GM12878 (cell line): Measurements from ENCODE around the gene PCSK6. TPM values are rescaled to one million over a fixed set of nuclear protein-coding genes. Genes with fewer than 3 reads are reported as not detected.

Experiments used
- ATAC-seq: fragments of 200-7000 bp; cut with Tn5 transposase; 3 replicates; pipeline ENCODE4 v1.9.1; 2020; ENCODE audit warnings: mild to moderate bottlenecking, moderate library complexity
- BruUV-seq: library from RNA; stranded (reverse); fragments of 400-500 nt; replicated peaks from 2 replicates; lab custom pipeline; 2021; lab: Mats Ljungman, UMichigan
- CTCF ChIA-PET: fragments of 300-600 bp; sonication (Branson Sonifier 250); formaldehyde crosslinking; extraction: SDS; loops from one replicate; lab custom pipeline; 2021; ENCODE audit warnings: inconsistent platforms; lab: Yijun Ruan, JAX
- POLR2A ChIA-PET: fragments of 350-600 bp; formaldehyde crosslinking; extraction: SDS; loops from one replicate; lab custom pipeline; 2021; ENCODE audit warnings: inconsistent platforms; lab: Charles Lee
- RAD21 ChIA-PET: fragments of 300-600 bp; sonication (Branson Sonifier 250); formaldehyde crosslinking; loops from one replicate; lab custom pipeline; 2023; ENCODE audit warnings: antibody characterized with exemption; ENCODE audit not compliant: unreplicated experiment; lab: Charles Lee
- SMC1A ChIA-PET: fragments of 300-600 bp; sonication (Branson Sonifier 250); formaldehyde crosslinking; loops from one replicate; lab custom pipeline; 2023; ENCODE audit not compliant: unreplicated experiment, uncharacterized antibody; lab: Charles Lee
- DNase-seq: peaks from one replicate; pipeline ENCODE4 v3.0.0-alpha.2; 2011; ENCODE audit warnings: low read depth, low spot score
- FAIRE-seq: peaks from 3 replicates; lab custom pipeline; 2011; peaks lifted over from hg19 to GRCh38; lab: Jason Lieb, UNC
- H2AFZ ChIP-seq: 2 replicates; pipeline ENCODE4 v1.6.0; 2011; ENCODE audit warnings: low read depth, low read length, control low read depth; ENCODE audit not compliant: control insufficient read depth
- H3K27ac ChIP-seq: 2 replicates; pipeline ENCODE4 v1.5.1; 2011; ENCODE audit warnings: control low read depth; ENCODE audit not compliant: control insufficient read depth, insufficient read depth
- H3K27me3 ChIP-seq, 2 experiments: replicated peaks in 1 of 2; 2 replicates each; pipeline versions ENCODE4 v1.6.0 to v1.6.1; 2011; ENCODE audit warnings: low read length in 1 of 2; ENCODE audit not compliant: control insufficient read depth in 2 of 2, insufficient read depth in 2 of 2
- H3K36me3 ChIP-seq, 2 experiments: 2 replicates each; pipeline ENCODE4 v1.5.1; 2011; ENCODE audit warnings: low read length in 1 of 2; ENCODE audit not compliant: control insufficient read depth in 2 of 2, insufficient read depth in 2 of 2
- H3K4me1 ChIP-seq: 2 replicates; pipeline ENCODE4 v1.6.1; 2011; ENCODE audit warnings: mild to moderate bottlenecking, low read length, moderate library complexity, mixed read lengths; ENCODE audit not compliant: control insufficient read depth, insufficient read depth
- H3K4me2 ChIP-seq: 2 replicates; pipeline ENCODE4 v1.6.0; 2011; ENCODE audit warnings: control low read depth; ENCODE audit not compliant: control insufficient read depth, insufficient read depth
- H3K4me3 ChIP-seq: fragments of 200-600 bp; sonication (generic); 2 replicates; pipeline ENCODE4 v1.5.1; 2016
- H3K79me2 ChIP-seq: 2 replicates; pipeline ENCODE4 v1.6.0; 2011; ENCODE audit warnings: low read length; ENCODE audit not compliant: control insufficient read depth, insufficient read depth
- H3K9ac ChIP-seq: 2 replicates; pipeline ENCODE4 v1.8.0; 2011; ENCODE audit warnings: low read length, control low read depth, mixed read lengths; ENCODE audit not compliant: control insufficient read depth, insufficient read depth
- H3K9me3 ChIP-seq: replicated peaks from 3 replicates; pipeline ENCODE4 v1.5.1; 2011; ENCODE audit warnings: mild to moderate bottlenecking, low read length; ENCODE audit not compliant: control insufficient read depth, insufficient read depth
- H4K20me1 ChIP-seq: 2 replicates; pipeline ENCODE4 v1.6.0; 2011; ENCODE audit not compliant: control insufficient read depth, insufficient read depth
- FOS ChIP-seq: IDR thresholded peaks from 3 replicates; pipeline ENCODE4 v1.6.1; 2011; ENCODE audit warnings: borderline replicate concordance; ENCODE audit not compliant: insufficient read length; ENCODE audit errors: extremely low read depth
- MYB ChIP-seq: fragments of 150-350 bp; IDR thresholded peaks from 2 replicates; pipeline ENCODE4 v1.6.1; 2014; ENCODE audit warnings: mild to moderate bottlenecking, low read depth, low read length, borderline replicate concordance
- MYC ChIP-seq: IDR thresholded peaks from 2 replicates; pipeline ENCODE4 v1.6.1; 2011; ENCODE audit warnings: mild to moderate bottlenecking, low read length, moderate library complexity, inconsistent platforms; ENCODE audit not compliant: insufficient read depth, insufficient replicate concordance, insufficient read length, severe bottlenecking
- NFXL1 ChIP-seq: fragments of 450-650 bp; IDR thresholded peaks from 2 replicates; pipeline ENCODE4 v1.6.1; 2017; ENCODE audit warnings: antibody characterized with exemption, mild to moderate bottlenecking, borderline replicate concordance
- RCOR1 ChIP-seq: conservative IDR thresholded peaks from 2 replicates; pipeline ENCODE4 v1.6.1; 2012; ENCODE audit warnings: low read depth, low read length, improper control_type of control experiment
- SIN3A ChIP-seq: IDR thresholded peaks from 2 replicates; pipeline ENCODE4 v1.6.1; 2012; ENCODE audit warnings: low read depth, low read length, improper control_type of control experiment
- SREBF1 ChIP-seq: IDR thresholded peaks from 2 replicates; pipeline ENCODE4 v1.6.1; 2012; ENCODE audit warnings: mild to moderate bottlenecking, low read length
- SRF ChIP-seq, 2 experiments: IDR thresholded peaks; 2 replicates each; pipeline ENCODE4 v1.6.1; 2011; ENCODE audit warnings: low read depth in 2 of 2, low read length in 2 of 2, mild to moderate bottlenecking in 1 of 2, moderate library complexity in 1 of 2
- STAT3 ChIP-seq: IDR thresholded peaks from 2 replicates; pipeline ENCODE4 v1.6.1; 2011; ENCODE audit warnings: low read depth, low read length, improper control_type of control experiment
- WRNIP1 ChIP-seq: IDR thresholded peaks from 2 replicates; pipeline ENCODE4 v1.6.1; 2011; ENCODE audit warnings: low read depth, low read length, improper control_type of control experiment, borderline replicate concordance
- YBX1 ChIP-seq: fragments of 450-650 bp; IDR thresholded peaks from 2 replicates; pipeline ENCODE4 v1.6.1; 2016; ENCODE audit warnings: antibody characterized with exemption
- WGBS: methylation state at CpG from one replicate; pipeline ENCODE4 v1.1.6; 2016; ENCODE audit warnings: low lambda C conversion rate; ENCODE audit not compliant: insufficient replicate concordance, insufficient coverage; ENCODE audit errors: missing lambda C conversion rate; 5-methylcytosine and 5-hydroxymethylcytosine counted together
- in situ Hi-C: fragments of 300-500 bp; cut with MboI; formaldehyde crosslinking; loops from 9 replicates; pipeline ENCODE4 v1.14.3; 2018; ENCODE audit warnings: mixed read lengths
- intact Hi-C: fragments of 100-400 bp; cut with micrococcal nuclease; formaldehyde crosslinking; loops from one replicate; pipeline ENCODE4 v1.14.2; 2022; ENCODE audit not compliant: unreplicated experiment
- polyA plus RNA-seq, 11 experiments: library from polyadenylated mRNA; depleted of rRNA in 4 of 11; unstranded in 6 of 11; stranded (reverse) in 5 of 11; fragments of >200 nt; fragmentation: Nextera tagmentation in 4 of 11; fragmentation: Illumina TruSeq in 1 of 11; extraction: Ambion mirVana in 4 of 11; extraction: Trizol in 1 of 11; gene quantifications; 1 replicate in 1 of 11; 2 replicates in 10 of 11; pipeline versions ENCODE4 v1.2.1 to v1.2.3, GENCODE V29; 2011 to 2016; ENCODE audit warnings: inconsistent platforms in 2 of 11, missing spikeins in 2 of 11, low read depth in 1 of 11
- total RNA-seq, 4 experiments: library from RNA; depleted of rRNA in 3 of 4; stranded (reverse); fragments of >200 nt in 3 of 4; fragmentation: Illumina TruSeq in 1 of 4; extraction: Trizol in 1 of 4; gene quantifications; 2 replicates each; pipeline versions ENCODE4 v1.2.1 to v1.2.3, GENCODE V29; 2013 to 2021
- TF ChIP-seq, protein P1 (sequence below): fragments of 450-650 bp; formaldehyde crosslinking; IDR thresholded peaks from 2 replicates; pipeline ENCODE4 v1.4.0; 2022; ENCODE audit warnings: mild to moderate bottlenecking, moderate library complexity
- TF ChIP-seq, protein P2 (sequence below): IDR thresholded peaks from 2 replicates; pipeline ENCODE4 v1.6.1; 2012; ENCODE audit warnings: low read depth, low read length, improper control_type of control experiment
- TF ChIP-seq, protein P3 (sequence below): fragments of 450-650 bp; IDR thresholded peaks from 2 replicates; pipeline ENCODE4 v1.6.1; 2017; ENCODE audit warnings: low read depth, mild to moderate bottlenecking, moderate library complexity
- TF ChIP-seq, protein P4 (sequence below): IDR thresholded peaks from 2 replicates; pipeline ENCODE4 v1.6.1; 2011; ENCODE audit warnings: borderline replicate concordance, low read depth, mild to moderate bottlenecking, moderate library complexity, low read length; ENCODE audit not compliant: insufficient read depth, poor library complexity, severe bottlenecking
- TF ChIP-seq, protein P5 (sequence below): fragments of 450-650 bp; IDR thresholded peaks from 2 replicates; pipeline ENCODE4 v1.6.1; 2014; ENCODE audit warnings: mild to moderate bottlenecking

PCSK6 gene
- total and polyA plus RNA-seq, 10 of the 15 experiments (the other 5 are each of a cell fraction or from before 2014, with no cell fraction given) = 0.19 to 0.67 (median 0.25) TPM; not detected in 4

DNA sequence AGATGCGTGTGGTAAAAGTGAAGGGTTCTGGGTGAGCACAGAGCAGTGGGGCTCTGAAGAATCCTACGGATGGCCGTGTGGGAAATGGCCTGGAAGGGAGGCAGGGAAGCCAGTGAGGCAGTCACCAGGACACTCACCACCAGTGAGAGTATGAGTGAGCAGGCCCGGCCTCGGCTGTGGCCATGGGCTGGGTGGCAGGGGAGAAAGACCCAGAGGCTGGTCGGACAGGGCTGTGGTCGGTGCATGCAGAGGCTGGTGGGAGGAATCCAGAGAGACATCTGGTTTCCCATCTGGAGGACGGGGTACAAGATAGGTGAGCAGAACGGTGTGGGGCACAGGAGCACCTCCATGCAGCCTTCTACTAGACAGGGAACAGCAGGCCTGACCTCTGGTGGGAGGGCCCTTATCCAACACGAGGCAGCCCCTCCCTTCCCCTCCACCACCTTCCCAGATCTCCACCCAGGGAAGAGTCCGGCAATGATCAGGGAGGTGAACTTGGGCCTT, 10.1 kb downstream of the PCSK6 start:
- no peaks in the 10 kb centered on the region for H3K4me1 ChIP-seq
- DNase-seq = no peak
- H4K20me1 ChIP-seq = no peaks in the 10 kb centered on the region
- CTCF ChIA-PET = no interaction called here
- 34% methylated on average over 11 of the region's 11 CpGs for WGBS
- TF ChIP-seq SIN3A (no peak), SREBF1 (no peak), MYB (no peak), MYC (no peak), NFXL1 (no peak), SRF (IDR thresholded peaks at IDR 0.05; ENCODE audit: low read depth in 2 of 2, low read length in 2 of 2) (no peak), RCOR1 (no peak), FOS (no peak), WRNIP1 (no peak), YBX1 (no peak), STAT3 (no peak)
- TF ChIP-seq, protein P1, sequence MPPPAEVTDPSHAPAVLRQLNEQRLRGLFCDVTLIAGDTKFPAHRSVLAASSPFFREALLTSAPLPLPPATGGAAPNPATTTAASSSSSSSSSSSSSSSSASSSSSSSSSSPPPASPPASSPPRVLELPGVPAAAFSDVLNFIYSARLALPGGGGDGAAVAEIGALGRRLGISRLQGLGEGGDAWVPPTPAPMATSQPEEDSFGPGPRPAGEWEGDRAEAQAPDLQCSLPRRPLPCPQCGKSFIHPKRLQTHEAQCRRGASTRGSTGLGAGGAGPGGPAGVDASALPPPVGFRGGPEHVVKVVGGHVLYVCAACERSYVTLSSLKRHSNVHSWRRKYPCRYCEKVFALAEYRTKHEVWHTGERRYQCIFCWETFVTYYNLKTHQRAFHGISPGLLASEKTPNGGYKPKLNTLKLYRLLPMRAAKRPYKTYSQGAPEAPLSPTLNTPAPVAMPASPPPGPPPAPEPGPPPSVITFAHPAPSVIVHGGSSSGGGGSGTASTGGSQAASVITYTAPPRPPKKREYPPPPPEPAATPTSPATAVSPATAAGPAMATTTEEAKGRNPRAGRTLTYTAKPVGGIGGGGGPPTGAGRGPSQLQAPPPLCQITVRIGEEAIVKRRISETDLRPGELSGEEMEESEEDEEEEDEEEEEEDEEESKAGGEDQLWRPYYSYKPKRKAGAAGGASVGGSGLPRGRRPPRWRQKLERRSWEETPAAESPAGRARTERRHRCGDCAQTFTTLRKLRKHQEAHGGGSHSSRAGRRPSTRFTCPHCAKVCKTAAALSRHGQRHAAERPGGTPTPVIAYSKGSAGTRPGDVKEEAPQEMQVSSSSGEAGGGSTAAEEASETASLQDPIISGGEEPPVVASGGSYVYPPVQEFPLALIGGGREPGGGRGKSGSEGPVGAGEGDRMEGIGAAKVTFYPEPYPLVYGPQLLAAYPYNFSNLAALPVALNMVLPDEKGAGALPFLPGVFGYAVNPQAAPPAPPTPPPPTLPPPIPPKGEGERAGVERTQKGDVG (CRISPR knock-in tag) = no peak
- TF ChIP-seq, protein P2, sequence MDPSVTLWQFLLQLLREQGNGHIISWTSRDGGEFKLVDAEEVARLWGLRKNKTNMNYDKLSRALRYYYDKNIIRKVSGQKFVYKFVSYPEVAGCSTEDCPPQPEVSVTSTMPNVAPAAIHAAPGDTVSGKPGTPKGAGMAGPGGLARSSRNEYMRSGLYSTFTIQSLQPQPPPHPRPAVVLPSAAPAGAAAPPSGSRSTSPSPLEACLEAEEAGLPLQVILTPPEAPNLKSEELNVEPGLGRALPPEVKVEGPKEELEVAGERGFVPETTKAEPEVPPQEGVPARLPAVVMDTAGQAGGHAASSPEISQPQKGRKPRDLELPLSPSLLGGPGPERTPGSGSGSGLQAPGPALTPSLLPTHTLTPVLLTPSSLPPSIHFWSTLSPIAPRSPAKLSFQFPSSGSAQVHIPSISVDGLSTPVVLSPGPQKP = no peak
- TF ChIP-seq, protein P3, sequence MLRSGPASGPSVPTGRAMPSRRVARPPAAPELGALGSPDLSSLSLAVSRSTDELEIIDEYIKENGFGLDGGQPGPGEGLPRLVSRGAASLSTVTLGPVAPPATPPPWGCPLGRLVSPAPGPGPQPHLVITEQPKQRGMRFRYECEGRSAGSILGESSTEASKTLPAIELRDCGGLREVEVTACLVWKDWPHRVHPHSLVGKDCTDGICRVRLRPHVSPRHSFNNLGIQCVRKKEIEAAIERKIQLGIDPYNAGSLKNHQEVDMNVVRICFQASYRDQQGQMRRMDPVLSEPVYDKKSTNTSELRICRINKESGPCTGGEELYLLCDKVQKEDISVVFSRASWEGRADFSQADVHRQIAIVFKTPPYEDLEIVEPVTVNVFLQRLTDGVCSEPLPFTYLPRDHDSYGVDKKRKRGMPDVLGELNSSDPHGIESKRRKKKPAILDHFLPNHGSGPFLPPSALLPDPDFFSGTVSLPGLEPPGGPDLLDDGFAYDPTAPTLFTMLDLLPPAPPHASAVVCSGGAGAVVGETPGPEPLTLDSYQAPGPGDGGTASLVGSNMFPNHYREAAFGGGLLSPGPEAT = no peak
- TF ChIP-seq, protein P4, sequence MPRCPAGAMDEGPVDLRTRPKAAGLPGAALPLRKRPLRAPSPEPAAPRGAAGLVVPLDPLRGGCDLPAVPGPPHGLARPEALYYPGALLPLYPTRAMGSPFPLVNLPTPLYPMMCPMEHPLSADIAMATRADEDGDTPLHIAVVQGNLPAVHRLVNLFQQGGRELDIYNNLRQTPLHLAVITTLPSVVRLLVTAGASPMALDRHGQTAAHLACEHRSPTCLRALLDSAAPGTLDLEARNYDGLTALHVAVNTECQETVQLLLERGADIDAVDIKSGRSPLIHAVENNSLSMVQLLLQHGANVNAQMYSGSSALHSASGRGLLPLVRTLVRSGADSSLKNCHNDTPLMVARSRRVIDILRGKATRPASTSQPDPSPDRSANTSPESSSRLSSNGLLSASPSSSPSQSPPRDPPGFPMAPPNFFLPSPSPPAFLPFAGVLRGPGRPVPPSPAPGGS = no peak
- TF ChIP-seq, protein P5, sequence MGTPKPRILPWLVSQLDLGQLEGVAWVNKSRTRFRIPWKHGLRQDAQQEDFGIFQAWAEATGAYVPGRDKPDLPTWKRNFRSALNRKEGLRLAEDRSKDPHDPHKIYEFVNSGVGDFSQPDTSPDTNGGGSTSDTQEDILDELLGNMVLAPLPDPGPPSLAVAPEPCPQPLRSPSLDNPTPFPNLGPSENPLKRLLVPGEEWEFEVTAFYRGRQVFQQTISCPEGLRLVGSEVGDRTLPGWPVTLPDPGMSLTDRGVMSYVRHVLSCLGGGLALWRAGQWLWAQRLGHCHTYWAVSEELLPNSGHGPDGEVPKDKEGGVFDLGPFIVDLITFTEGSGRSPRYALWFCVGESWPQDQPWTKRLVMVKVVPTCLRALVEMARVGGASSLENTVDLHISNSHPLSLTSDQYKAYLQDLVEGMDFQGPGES = no peak
- TF ChIP-seq, all 136 proteins: peak for 0
- H3K4me2 ChIP-seq = no peak overlapping the region
- no peak for ATAC-seq
- SMC1A ChIA-PET = no interaction called here
- intact Hi-C loops = no loop called here
- RAD21 ChIA-PET = no interaction called here
- no peak overlapping the region for H3K9ac ChIP-seq
- H3K36me3 ChIP-seq = no peaks in the 10 kb centered on the region
- H3K27ac ChIP-seq = no peak overlapping the region
- H3K27me3 ChIP-seq = peaks cover 0 to 2% of the 10 kb centered on the region in 2 experiments; a peak in 2 of 4 replicates
- BruUV-seq = no TSS peak
- no peak for FAIRE-seq
- H3K79me2 ChIP-seq = no peaks in the 10 kb centered on the region
- POLR2A ChIA-PET = no interaction called here
- in situ Hi-C loops = no loop called here
- no peak overlapping the region for H2AFZ ChIP-seq
- H3K9me3 ChIP-seq = no peaks in the 10 kb centered on the region
- no peak overlapping the region for H3K4me3 ChIP-seq
